ENCODE results near the gene PUS7.
"Not testable (repeated sequence)": the region's sequence is repeated elsewhere in the genome, so short reads cannot be mapped to it uniquely, and the experiment has no call there.

Gene PUS7

GRCh38 chr7:105496521-105496920, 25.6 kb downstream of the PUS7 start:
- DNase-seq: no peak

- no peak for DNase-seq
Measured at GRCh38 chr7:105493923-105494315, 28.2 kb downstream of the PUS7 start.

- DNase-seq: no peak
Measured at GRCh38 chr7:105493196-105493922, 28.7 kb downstream of the PUS7 start.

GRCh38 chr7:105489409-105489808, 32.7 kb downstream of the PUS7 start:
- no peak for DNase-seq

GRCh38 chr7:105487579-105488571, 34.2 kb downstream of the PUS7 start:
- DNase-seq: no peak

GRCh38 chr7:105480931-105481330, 41.1 kb downstream of the PUS7 start:
- no peak for DNase-seq

GRCh38 chr7:105478606-105479005, 43.5 kb downstream of the PUS7 start:
- no peak for DNase-seq

- no peak for DNase-seq
Measured at GRCh38 chr7:105477908-105478307, 44.2 kb downstream of the PUS7 start.

GRCh38 chr7:105474045-105474444, 48.0 kb downstream of the PUS7 start:
- DNase-seq: no peak

- no peak for DNase-seq
Measured at GRCh38 chr7:105473163-105473562, 48.9 kb downstream of the PUS7 start.

GRCh38 chr7:105470846-105471245, 51.2 kb downstream of the PUS7 start:
- no peak for DNase-seq

- no peak for DNase-seq
Measured at GRCh38 chr7:105470090-105470489, 52.0 kb downstream of the PUS7 start.

GRCh38 chr7:105462765-105463420, 59.2 kb downstream of the PUS7 start:
- no peak for DNase-seq

GRCh38 chr7:105461518-105461917, 60.6 kb downstream of the PUS7 start:
- DNase-seq: no peak

- no peak for DNase-seq
Measured at GRCh38 chr7:105457619-105458225, 64.3 kb downstream of the PUS7 start.

- DNase-seq: no peak
Measured at GRCh38 chr7:105454921-105455320, 67.2 kb downstream of the PUS7 start.

GRCh38 chr7:105454095-105454747, 67.8 kb downstream of the PUS7 start:
- DNase-seq: no peak

- DNase-seq: no peak
Measured at GRCh38 chr7:105452085-105452484, 70.0 kb downstream of the PUS7 start.

- not testable (repeated sequence) for DNase-seq
Measured at GRCh38 chr7:105450870-105451269, 71.2 kb downstream of the PUS7 start.

- no peak for DNase-seq
Measured at GRCh38 chr7:105450177-105450861, 71.8 kb downstream of the PUS7 start.

- no peak for DNase-seq
Measured at GRCh38 chr7:105448181-105448580, 73.9 kb downstream of the PUS7 start.
